HAP-1 (cell line): Measurements from ENCODE around the gene NXPH3.

Experiments used
- DNase-seq, 2 experiments: peaks; one replicate each; pipeline ENCODE4 v3.0.0-alpha.2; 2016 to 2020; ENCODE audit warnings: low spot score in 2 of 2
- H3K27me3 ChIP-seq: fragments of 250-450 bp; sonication (Bioruptor Pico); 2 replicates; pipeline ENCODE4 v1.5.1; 2020; ENCODE audit warnings: low read depth, mild to moderate bottlenecking, moderate library complexity
- H3K36me3 ChIP-seq: fragments of 250-450 bp; sonication (Bioruptor Pico); replicated peaks from 2 replicates; pipeline ENCODE4 v1.5.1; 2020; ENCODE audit warnings: mild to moderate bottlenecking
- H3K4me1 ChIP-seq: fragments of 250-450 bp; sonication (Bioruptor Pico); 2 replicates; pipeline ENCODE4 v1.5.1; 2020; ENCODE audit warnings: mild to moderate bottlenecking
- H3K4me3 ChIP-seq: fragments of 250-450 bp; sonication (Bioruptor Pico); 2 replicates; pipeline ENCODE4 v1.5.1; 2020; ENCODE audit warnings: mild to moderate bottlenecking, moderate library complexity
- H3K9me3 ChIP-seq: fragments of 250-450 bp; sonication (Bioruptor Pico); 2 replicates; pipeline ENCODE4 v1.5.1; 2020; ENCODE audit warnings: mild to moderate bottlenecking, moderate library complexity
- in situ Hi-C: fragments of 300-500 bp; cut with MboI; formaldehyde crosslinking; loops from 3 replicates; pipeline ENCODE4 v1.14.3; 2020; ENCODE audit warnings: low sequenced_read_pairs, inconsistent platforms, mixed read lengths

Gene NXPH3

GRCh38 chr17:49621420-49621819 is 45.7 kb downstream of the NXPH3 start:
- in situ Hi-C loops, result no loop called here
- H3K27me3 ChIP-seq, result no peaks in the 10 kb centered on the region
- H3K9me3 ChIP-seq, result no peaks in the 10 kb centered on the region
- peaks cover 16% of the 10 kb centered on the region for H3K36me3 ChIP-seq
- no peak for DNase-seq
- no peak overlapping the region for H3K4me3 ChIP-seq
- H3K4me1 ChIP-seq, result no peaks in the 10 kb centered on the region

DNA sequence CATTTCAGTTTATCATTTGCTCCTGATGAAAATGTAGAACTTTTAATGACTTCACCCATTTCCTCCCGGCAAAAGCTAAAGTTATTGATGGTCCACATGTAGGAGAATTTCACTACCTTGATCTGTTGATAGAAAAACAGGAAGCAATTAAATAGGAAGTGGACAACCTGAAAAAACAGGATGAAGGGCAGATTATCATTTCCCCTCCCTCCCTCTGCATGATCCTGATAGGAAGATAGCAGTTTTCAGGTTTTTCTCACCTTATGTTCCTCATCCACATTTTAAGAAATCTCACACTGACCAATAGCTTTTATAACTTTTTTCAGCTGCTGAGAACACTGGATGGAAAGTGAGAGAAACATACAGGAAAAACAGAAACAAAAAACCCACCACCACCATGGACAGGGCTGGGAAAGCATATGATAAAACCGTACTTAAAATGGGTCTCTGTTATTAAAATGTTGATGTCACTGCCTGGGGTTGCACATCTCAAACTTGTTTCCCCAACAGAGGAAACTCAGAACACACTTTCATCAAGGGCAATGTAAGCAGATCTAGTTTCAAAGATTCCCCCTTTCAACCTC is 46.4 kb downstream of the NXPH3 start:
- in situ Hi-C loops, result no loop called here
- no peaks in the 10 kb centered on the region for H3K27me3 ChIP-seq
- H3K36me3 ChIP-seq, result peaks cover 16% of the 10 kb centered on the region
- no peak for DNase-seq
- no peak overlapping the region for H3K4me3 ChIP-seq
- no peaks in the 10 kb centered on the region for H3K4me1 ChIP-seq
- H3K9me3 ChIP-seq, result no peaks in the 10 kb centered on the region

GRCh38 chr17:49624896-49625295 is 49.2 kb downstream of the NXPH3 start:
- Histone ChIP-seq H3K4me3 (no peak overlapping the region), H3K36me3 (peaks cover 3% of the 10 kb centered on the region), H3K4me1 (no peaks in the 10 kb centered on the region), H3K27me3 (no peaks in the 10 kb centered on the region), H3K9me3 (no peaks in the 10 kb centered on the region)
- no peak for DNase-seq
- in situ Hi-C loops, result no loop called here

- H3K9me3 ChIP-seq, result no peaks in the 10 kb centered on the region
- H3K4me1 ChIP-seq, result no peaks in the 10 kb centered on the region
- no peak for DNase-seq
- in situ Hi-C loops, result no loop called here
- no peaks in the 10 kb centered on the region for H3K27me3 ChIP-seq
- no peak overlapping the region for H3K4me3 ChIP-seq
- no peaks in the 10 kb centered on the region for H3K36me3 ChIP-seq
These were observed 53.8 kb downstream of the NXPH3 start for GRCh38 chr17:49629447-49629846.

- Histone ChIP-seq H3K9me3 (no peaks in the 10 kb centered on the region), H3K36me3 (no peaks in the 10 kb centered on the region), H3K27me3 (no peaks in the 10 kb centered on the region), H3K4me1 (no peaks in the 10 kb centered on the region), H3K4me3 (no peak overlapping the region)
- in situ Hi-C loops, result no loop called here
- no peak for DNase-seq
These were observed 54.6 kb downstream of the NXPH3 start for GRCh38 chr17:49630113-49630900.

- Histone ChIP-seq H3K9me3 (no peaks in the 10 kb centered on the region), H3K4me1 (no peaks in the 10 kb centered on the region), H3K36me3 (no peaks in the 10 kb centered on the region), H3K4me3 (no peak overlapping the region), H3K27me3 (no peaks in the 10 kb centered on the region)
- no peak for DNase-seq
- in situ Hi-C loops, result no loop called here
These were observed 55.8 kb downstream of the NXPH3 start for GRCh38 chr17:49631496-49631895.
